Cardiac fibroblast (primary cell): ENCODE measurements around the gene OR2T5.
"Not testable (repeated sequence)": the region's sequence is repeated elsewhere in the genome, so short reads cannot be mapped to it uniquely, and the experiment has no call there.

Experiments
- DNase-seq, 2 donors: peaks; one replicate each; pipeline versions ENCODE4 v3.0.0 to v3.0.0-alpha.2; 2010; ENCODE audit warnings: low read depth in 2 of 2
- H3K4me3 ChIP-seq, 2 donors: replicated peaks in 1 of 2; 1 replicate in 1 of 2; 2 replicates in 1 of 2; pipeline ENCODE4 v1.5.1; 2011; ENCODE audit warnings: low read depth in 2 of 2, low read length in 2 of 2, mild to moderate bottlenecking in 2 of 2, moderate library complexity in 1 of 2

OR2T5 gene, protein sequence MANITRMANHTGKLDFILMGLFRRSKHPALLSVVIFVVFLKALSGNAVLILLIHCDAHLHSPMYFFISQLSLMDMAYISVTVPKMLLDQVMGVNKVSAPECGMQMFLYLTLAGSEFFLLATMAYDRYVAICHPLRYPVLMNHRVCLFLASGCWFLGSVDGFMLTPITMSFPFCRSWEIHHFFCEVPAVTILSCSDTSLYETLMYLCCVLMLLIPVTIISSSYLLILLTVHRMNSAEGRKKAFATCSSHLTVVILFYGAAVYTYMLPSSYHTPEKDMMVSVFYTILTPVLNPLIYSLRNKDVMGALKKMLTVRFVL

DNA sequence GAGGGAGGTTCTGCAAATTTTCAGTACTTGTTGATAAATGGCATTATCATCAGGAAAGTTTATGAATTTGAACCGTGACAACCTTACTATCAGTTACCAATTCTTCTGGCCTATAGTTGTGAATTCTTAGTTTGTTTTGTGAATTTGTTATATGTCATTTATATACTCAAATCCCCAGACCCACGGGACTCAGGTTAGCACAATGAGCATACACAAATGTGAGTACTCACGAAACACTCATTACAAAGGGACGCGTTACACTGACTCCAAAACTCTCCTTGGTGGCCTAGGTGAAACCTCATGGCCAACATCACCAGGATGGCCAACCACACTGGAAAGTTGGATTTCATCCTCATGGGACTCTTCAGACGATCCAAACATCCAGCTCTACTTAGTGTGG, at the start of gene OR2T5:
OR2T5 (plus strand) TSS at position 301 of the 400 bp plus-strand sequence; CDS start at position 301, 0 bp downstream.
- not testable (repeated sequence) for H3K4me3 ChIP-seq, DNase-seq

DNA sequence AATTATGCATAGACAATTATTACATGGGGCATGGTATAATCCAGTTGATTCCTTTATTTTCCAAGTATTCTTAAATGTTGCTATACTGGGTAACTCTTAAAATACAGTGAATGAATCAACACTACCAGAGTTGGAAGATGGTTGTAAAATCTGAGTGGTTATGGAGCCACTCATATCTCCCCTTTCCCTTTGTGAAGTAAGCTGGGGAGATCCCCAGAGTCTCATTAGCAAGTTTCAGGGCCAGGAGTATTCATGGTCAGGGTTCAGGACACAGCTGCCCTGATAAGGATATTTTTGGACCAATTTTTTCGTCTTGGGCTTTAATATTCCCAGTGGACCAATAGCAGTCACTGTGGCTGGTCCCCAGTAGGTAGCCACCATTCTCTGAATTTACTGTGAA, 49.7 kb upstream of the OR2T5 start:
- not testable (repeated sequence) for H3K4me3 ChIP-seq, DNase-seq

DNA sequence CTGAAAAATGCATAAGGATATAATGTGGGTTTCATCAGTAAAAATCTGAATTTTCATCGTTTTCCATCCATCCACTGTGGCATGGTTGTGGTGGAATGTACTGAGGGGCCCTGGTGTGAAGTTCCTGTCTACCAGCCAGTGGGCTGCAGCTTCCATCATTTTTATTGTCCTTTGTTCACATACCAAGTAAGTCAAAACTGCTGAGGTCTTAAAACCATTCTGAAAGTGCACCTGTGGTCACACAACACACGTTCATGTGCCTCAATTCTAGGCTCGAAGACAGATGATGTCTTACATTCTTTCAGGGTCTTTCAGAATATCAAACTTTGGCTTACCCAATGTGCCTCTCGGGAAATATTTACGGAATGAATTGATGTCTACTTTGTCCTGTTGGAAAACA, 49.1 kb upstream of the OR2T5 start:
- not testable (repeated sequence) for DNase-seq, H3K4me3 ChIP-seq

DNA sequence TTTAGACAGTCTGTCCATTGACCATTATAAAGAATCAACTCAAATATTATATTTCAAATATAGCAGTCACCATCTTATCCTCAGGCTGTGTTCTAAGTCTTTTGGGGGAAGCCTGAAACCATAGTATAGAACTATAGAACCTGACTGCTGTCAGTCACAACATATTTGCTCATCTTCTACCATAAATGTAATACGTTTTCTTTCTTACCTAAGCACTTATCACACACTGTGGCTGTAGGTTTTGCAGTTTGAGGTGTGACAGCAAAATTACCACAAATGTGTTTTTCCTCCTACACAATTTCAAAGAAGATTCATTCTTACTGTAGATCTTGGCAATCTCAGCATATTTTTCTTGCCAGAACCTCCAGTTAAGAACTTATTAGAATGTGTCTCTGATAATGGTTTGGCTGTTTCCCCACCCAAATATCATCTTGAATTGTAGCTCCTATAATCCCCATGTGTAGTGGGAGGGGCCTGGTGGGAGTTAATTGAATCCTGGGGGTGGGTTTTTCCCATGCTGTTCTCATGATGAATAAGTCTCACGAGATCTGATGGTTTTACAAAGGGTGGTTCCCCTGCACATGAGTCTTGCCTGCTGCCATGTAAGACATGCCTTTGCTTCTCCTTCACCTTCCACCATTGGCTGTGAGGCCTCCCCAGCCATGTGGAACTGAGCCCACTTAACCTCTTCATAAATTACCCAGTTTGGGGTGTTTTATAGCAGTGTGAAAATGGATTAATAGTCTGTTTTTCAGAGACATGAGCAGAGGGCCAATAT, 45.7 kb upstream of the OR2T5 start:
- DNase-seq, H3K4me3 ChIP-seq: not testable (repeated sequence)

DNA sequence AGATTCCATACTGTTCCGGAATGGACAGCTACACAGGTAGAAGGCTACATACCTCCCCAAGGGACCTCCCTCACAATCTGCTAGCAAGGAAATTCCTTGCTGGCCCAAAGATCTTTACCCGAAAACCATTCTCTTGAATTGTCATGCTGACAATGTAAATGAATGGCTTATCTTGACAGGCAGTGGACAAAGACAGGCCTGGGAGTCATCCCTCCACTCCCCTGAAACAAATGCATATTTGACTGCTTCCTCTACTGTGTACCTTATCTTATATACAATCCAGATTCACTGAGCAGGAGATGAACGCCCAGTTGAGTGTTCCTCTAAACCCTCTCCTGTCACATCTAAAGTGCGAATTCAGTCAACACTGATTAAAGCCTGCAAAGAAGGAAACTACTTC, 43.8 kb upstream of the OR2T5 start:
- H3K4me3 ChIP-seq = not testable (repeated sequence)

DNA sequence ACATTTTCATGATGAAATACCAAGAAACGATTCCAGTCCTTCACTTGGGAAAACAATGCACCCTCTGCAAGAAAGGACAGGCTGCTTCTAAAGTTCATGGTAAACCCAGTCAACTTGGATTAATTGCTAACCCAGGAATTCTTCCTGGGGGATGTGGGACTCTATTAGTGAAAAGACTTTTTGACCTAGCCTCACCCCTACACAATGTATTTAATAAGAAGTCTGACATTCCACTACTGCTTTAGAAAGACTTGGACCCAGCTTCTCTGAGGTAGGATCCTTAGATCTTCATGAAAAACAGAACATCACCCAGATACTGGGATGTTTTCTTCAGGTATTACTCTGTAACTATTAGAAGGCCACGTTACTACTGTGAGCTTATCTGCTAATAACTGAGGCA, 43.0 kb upstream of the OR2T5 start, which contains the start of gene OR2T2:
OR2T2 (plus strand) TSS at position 239 of the 400 bp plus-strand sequence. CDS start 7,161 bp downstream, outside the sequence.
- H3K4me3 ChIP-seq, DNase-seq: not testable (repeated sequence)

More for the DNA sequence above, 43.8 kb upstream of the OR2T5 start:
- DNase-seq = not testable (repeated sequence)

DNA sequence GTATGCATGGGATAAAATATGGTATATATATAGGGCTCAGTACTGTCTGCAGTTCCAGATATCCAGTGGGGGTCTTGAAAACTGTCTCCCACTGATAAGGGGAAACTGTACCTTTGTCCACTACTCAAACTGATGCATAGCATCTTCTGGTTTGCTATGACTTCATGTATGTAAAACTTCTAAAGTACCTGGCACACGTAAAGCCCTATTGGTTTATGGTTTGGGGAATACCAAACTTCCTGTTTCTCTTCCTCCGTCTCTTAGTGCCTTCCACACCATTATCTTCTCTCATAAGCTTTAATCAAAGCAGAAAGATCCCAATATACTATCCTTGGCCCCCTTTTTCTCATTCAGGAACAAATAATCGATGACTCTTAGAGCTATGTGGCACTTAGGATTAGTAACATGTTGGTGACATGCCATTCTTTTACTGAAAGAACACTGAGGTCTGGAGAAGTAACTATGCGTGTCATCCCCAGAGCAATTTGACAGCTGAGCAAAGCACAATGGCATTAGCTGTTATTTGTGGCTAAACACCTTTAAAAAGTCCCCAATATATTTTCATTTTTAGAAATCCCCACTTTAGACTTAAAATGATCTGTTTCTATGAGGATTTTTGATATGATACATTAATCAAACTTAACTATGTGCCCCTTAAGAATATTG, 39.8 kb upstream of the OR2T5 start:
- DNase-seq, H3K4me3 ChIP-seq: not testable (repeated sequence)

DNA sequence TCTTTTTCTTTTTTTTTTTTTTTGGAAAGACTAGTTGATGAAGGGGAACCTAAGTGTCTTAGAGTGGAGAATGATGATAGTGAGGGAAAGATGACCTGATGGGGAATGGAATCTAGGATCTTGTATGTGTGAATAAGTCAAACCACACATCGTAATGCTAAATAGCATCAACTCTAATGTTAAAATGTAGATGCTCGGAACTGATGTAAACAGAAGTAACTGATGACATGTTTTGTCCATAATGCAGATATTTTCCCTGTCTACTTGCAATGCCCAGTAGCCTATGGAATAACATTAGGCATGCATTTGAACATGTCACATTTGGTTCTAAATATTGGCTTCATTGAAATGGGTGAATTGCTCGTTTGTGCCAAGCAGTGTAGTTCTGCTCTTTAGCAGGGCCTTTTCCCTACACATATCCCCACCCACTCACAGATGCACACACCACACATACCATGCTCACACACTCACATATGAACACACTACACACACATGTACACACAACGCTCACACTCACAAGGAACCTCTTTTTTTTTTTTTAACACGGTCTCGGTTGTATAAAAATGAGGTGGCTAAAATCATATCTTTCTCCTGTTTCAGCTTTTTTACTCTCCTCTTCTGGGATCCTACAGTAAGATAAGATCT, 38.4 kb upstream of the OR2T5 start:
- not testable (repeated sequence) for DNase-seq, H3K4me3 ChIP-seq

DNA sequence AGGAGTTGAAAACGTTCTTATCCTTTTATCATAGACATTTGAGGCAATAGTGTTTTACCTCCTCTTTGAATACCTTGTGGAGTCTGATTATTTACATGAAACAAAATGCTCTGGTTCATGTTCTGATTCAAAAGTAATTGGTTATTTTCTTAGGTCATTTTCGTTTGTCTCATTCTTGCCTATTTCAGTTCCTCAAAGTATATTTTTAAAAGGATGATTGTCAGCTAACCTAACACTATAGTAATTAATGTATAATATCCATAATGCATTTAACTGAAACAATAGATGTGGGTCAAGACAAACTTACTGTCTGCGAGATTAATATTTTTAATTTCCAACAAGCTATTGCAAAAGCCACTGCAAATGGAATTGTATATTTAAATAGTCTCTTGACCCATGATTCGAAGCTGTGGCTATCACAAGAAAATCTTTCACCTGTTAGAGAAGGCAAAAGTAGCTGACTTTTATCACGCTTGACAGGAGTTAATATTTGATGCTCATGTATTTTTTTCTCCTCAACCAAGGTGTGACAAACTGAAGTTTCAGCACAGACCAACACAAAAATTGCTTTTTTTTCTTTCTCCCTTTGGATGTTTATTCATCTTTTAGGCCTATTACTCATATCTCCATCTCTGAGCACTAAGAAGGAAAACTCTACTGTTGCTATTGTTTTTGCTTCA, 37.8 kb upstream of the OR2T5 start:
- not testable (repeated sequence) for DNase-seq

DNA sequence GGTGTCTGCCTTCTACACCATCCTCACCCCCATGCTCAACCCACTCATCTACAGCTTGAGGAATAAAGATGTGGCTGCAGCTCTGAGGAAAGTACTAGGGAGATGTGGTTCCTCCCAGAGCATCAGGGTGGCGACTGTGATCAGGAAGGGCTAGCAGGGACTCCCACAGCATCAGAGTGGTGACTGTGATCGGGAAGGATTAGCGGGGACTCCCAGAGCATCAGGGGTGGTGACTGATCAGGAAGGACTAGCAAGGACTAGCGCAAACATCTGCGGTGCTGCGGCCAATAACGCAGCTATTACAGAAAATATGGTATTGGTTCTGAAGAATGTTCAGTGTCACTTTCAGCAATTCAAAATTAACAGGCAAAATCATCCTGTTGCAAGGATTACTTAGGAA, 34.8 kb upstream of the OR2T5 start:
- DNase-seq, H3K4me3 ChIP-seq: not testable (repeated sequence)

More for the DNA sequence above, 37.8 kb upstream of the OR2T5 start:
- not testable (repeated sequence) for H3K4me3 ChIP-seq

DNA sequence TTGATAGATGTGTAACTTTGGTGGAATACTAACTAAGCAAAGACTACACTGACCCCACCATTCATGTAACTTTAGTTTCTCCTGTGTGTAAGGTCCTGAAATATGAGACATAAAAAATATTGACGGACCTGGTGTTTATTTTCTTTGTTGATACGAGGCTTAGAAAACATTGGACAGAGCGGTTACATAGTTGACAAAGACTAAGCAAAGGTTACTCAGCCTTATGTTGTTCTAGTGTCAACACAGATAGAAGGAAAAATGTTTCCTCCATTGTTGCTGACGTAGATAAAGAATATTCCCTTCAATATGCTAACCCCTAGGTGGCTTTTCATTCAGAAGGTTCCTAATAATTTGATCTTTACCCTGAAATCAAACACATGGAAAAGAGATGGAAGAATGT, 33.3 kb upstream of the OR2T5 start:
- not testable (repeated sequence) for H3K4me3 ChIP-seq, DNase-seq

DNA sequence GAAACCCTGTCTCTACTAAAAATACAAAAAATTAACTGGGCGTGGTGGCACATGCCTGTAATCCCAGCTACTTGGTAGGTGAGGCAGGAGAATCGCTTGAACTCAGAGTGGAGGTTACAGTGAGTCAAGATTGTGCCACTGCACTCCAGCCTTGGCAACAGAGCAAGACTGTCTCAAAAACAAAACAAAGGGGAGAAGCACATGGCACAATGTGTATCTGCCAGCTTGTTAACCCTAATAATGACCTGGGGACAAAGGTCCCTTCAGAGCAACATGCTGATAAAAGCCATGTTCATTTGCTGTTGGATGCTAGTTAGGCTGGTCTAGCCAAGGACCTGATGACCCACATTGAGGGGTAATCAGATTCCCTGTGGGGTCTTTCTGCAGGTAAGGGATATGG, 31.8 kb upstream of the OR2T5 start:
- H3K4me3 ChIP-seq, DNase-seq: not testable (repeated sequence)

DNA sequence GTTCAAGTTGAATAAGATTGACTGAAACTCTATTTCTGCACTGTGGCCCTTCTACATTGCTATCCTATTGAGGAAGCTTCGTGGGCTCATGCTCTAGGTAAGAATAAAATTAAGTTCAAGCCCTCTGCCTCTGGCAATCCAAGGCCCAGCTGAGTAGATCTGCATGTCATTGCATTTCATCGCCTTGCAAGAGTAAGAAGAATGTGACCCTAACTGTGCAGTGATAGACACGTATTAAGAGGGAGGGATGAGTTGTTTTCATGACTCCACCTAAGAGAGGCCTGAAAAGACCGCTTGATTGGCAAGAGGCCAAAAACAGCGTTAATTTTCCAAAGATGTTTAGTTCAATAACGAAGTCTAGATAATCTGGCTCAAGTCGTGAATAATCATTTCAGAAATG, 29.3 kb upstream of the OR2T5 start:
- not testable (repeated sequence) for DNase-seq, H3K4me3 ChIP-seq
